Mesendoderm (in vitro differentiated cells): ENCODE results near the gene ARHGEF16.
A peak's percentile ranks its signal among the peaks of the same experiment; 100 is the strongest.

Source experiments
- DNase-seq: peaks from one replicate; pipeline ENCODE4 v3.0.0; 2013
- H2AK5ac ChIP-seq: 2 replicates; pipeline ENCODE4 v1.6.1; 2013; ENCODE audit warnings: low read length, inconsistent platforms
- H2BK120ac ChIP-seq: 2 replicates; pipeline ENCODE4 v1.6.1; 2013; ENCODE audit warnings: low read depth, mild to moderate bottlenecking, low read length, moderate library complexity, mixed read lengths
- H2BK15ac ChIP-seq: replicated peaks from 2 replicates; pipeline ENCODE4 v1.6.1; 2013; ENCODE audit warnings: low read depth, mild to moderate bottlenecking, moderate library complexity
- H2BK5ac ChIP-seq: 2 replicates; pipeline ENCODE4 v1.6.1; 2013; ENCODE audit warnings: low read length, inconsistent platforms
- H3K18ac ChIP-seq: 2 replicates; pipeline ENCODE4 v1.6.1; 2013; ENCODE audit warnings: mild to moderate bottlenecking, low read length, mixed read lengths
- H3K23ac ChIP-seq: one replicate; pipeline ENCODE4 v1.6.1; 2013; ENCODE audit warnings: low read length
- H3K27ac ChIP-seq: 2 replicates; pipeline ENCODE4 v1.5.1; 2013; ENCODE audit warnings: low read depth, mild to moderate bottlenecking, inconsistent platforms, low read length, moderate library complexity
- H3K27me3 ChIP-seq: 2 replicates; pipeline ENCODE4 v1.6.1; 2013; ENCODE audit warnings: low read length, control low read depth, mild to moderate bottlenecking, inconsistent platforms; ENCODE audit not compliant: insufficient read depth, poor library complexity
- H3K36me3 ChIP-seq: 2 replicates; pipeline ENCODE4 v1.6.1; 2013; ENCODE audit warnings: low read length, inconsistent platforms; ENCODE audit not compliant: control insufficient read depth, insufficient read depth
- H3K4ac ChIP-seq: one replicate; pipeline ENCODE4 v1.6.1; 2013; ENCODE audit warnings: low read depth, mild to moderate bottlenecking, low read length, moderate library complexity
- H3K4me1 ChIP-seq: 2 replicates; pipeline ENCODE4 v1.6.1; 2013; ENCODE audit warnings: low read depth, low read length, inconsistent platforms; ENCODE audit not compliant: control insufficient read depth
- H3K4me2 ChIP-seq: 2 replicates; pipeline ENCODE4 v1.6.1; 2013; ENCODE audit warnings: low read length
- H3K4me3 ChIP-seq: 2 replicates; pipeline ENCODE4 v1.5.1; 2013; ENCODE audit warnings: mild to moderate bottlenecking, low read length
- H3K56ac ChIP-seq: one replicate; pipeline ENCODE4 v1.6.1; 2013; ENCODE audit warnings: low read length
- H3K79me1 ChIP-seq: 2 replicates; pipeline ENCODE4 v1.6.1; 2013; ENCODE audit warnings: low read length, inconsistent platforms
- H3K79me2 ChIP-seq: 2 replicates; pipeline ENCODE4 v1.6.1; 2013; ENCODE audit warnings: mild to moderate bottlenecking, low read length; ENCODE audit not compliant: control insufficient read depth, insufficient read depth
- H3K9ac ChIP-seq: 2 replicates; pipeline ENCODE4 v1.6.1; 2013; ENCODE audit warnings: low read length, inconsistent platforms
- H4K5ac ChIP-seq: one replicate; pipeline ENCODE4 v1.6.1; 2013; ENCODE audit warnings: low read length
- H4K8ac ChIP-seq: one replicate; pipeline ENCODE4 v1.6.1; 2013; ENCODE audit warnings: low read depth, mild to moderate bottlenecking, control low read depth, low read length, moderate library complexity
- WGBS: extraction: QIAGEN DNeasy Blood & Tissue Kit; methylation state at CpG from one replicate; pipeline ENCODE4 v1.1.7; 2013; ENCODE audit warnings: low lambda C conversion rate, missing lambda C conversion rate; ENCODE audit not compliant: insufficient coverage; ENCODE audit errors: extremely low coverage; 5-methylcytosine and 5-hydroxymethylcytosine counted together

The ARHGEF16 gene

DNA sequence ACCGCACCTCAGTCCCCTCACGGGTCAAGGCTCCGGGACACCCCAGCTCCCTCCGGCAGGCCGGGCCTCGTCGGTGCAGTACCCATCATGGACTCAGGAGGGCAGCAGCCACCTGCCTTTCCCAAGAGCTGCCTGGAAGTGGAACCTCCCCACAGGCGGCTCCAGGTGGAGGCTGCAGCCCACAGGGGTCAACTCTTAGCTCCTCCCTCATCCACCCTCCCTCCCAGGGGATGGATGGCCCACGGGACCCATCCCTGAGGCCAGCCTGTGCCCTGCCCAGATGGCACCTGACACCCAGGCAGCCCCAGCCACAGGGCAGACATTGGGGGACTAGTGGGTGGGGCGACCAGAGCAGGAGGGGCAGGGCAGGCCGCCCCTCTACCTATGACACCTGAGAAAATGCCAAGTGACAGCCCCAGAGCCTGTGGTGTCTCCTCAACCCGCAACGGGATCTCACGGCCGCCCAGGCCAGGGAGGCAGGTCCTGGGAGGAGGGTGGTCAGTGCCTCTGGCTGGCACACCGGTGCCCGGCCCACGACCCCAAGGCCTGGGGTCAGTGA is 1.2 kb upstream of the ARHGEF16 start:
- Histone ChIP-seq H3K4me1 (peaks cover 11% of the 10 kb centered on the region), H3K27me3 (no peaks in the 10 kb centered on the region), H3K18ac (no peak overlapping the region), H2BK15ac (no peak overlapping the region), H3K4ac (no peak overlapping the region), H4K5ac (no peak overlapping the region), H2BK5ac (no peak overlapping the region), H3K9ac (peak overlapping the region; percentile 57), H3K23ac (peak overlapping the region; percentile 73), H3K4me3 (no peak overlapping the region), H2AK5ac (peak overlapping the region; percentile 44), H3K79me2 (peaks cover 3% of the 10 kb centered on the region), H3K27ac (no peak overlapping the region), H3K36me3 (no peaks in the 10 kb centered on the region), H2BK120ac (no peak overlapping the region), H3K4me2 (no peak overlapping the region), H3K56ac (peak overlapping the region; percentile 65), H3K79me1 (peaks cover 4% of the 10 kb centered on the region), H4K8ac (no peak overlapping the region)
- DNase-seq = peak; percentile 87
- whole genome bisulfite sequencing = no CpG with 5 or more reads among the region's 18 CpGs

- Histone ChIP-seq H3K79me1 (peaks cover 4% of the 10 kb centered on the region), H3K27ac (peak overlapping the region; percentile 96), H3K27me3 (no peaks in the 10 kb centered on the region), H3K23ac (no peak overlapping the region), H2BK120ac (peak overlapping the region; percentile 52), H3K36me3 (no peaks in the 10 kb centered on the region), H3K4me2 (peak overlapping the region; percentile 84), H4K8ac (peak overlapping the region; percentile 41), H3K9ac (peak overlapping the region; percentile 82), H2AK5ac (peak overlapping the region; percentile 99), H3K79me2 (peaks cover 3% of the 10 kb centered on the region), H3K4me1 (peaks cover 11% of the 10 kb centered on the region), H2BK15ac (no peak overlapping the region), H3K18ac (peak overlapping the region; percentile 93), H3K4me3 (peak overlapping the region; percentile 42), H3K56ac (peak overlapping the region; percentile 97), H2BK5ac (peak overlapping the region; percentile 84), H4K5ac (no peak overlapping the region), H3K4ac (peak overlapping the region; percentile 84)
- DNase-seq = peak; percentile 88
- WGBS = no CpG with 5 or more reads among the region's 46 CpGs
Observed at GRCh38 chr1:3454811-3455618, 550 bp downstream of the ARHGEF16 start.

GRCh38 chr1:3455670-3456448 is 1.4 kb downstream of the ARHGEF16 start:
- Histone ChIP-seq H3K4me3 (no peak overlapping the region), H2BK15ac (no peak overlapping the region), H3K18ac (peak overlapping the region; percentile 61), H3K27ac (no peak overlapping the region), H3K27me3 (no peaks in the 10 kb centered on the region), H3K4me2 (peak overlapping the region; percentile 84), H3K4me1 (peaks cover 11% of the 10 kb centered on the region), H4K8ac (no peak overlapping the region), H2BK120ac (no peak overlapping the region), H3K9ac (peak overlapping the region; percentile 72), H2AK5ac (peak overlapping the region; percentile 99), H3K23ac (peak overlapping the region; percentile 45), H3K4ac (peak overlapping the region; percentile 84), H2BK5ac (peak overlapping the region; percentile 82), H4K5ac (no peak overlapping the region), H3K79me1 (peaks cover 4% of the 10 kb centered on the region), H3K56ac (peak overlapping the region; percentile 97), H3K79me2 (peaks cover 3% of the 10 kb centered on the region), H3K36me3 (no peaks in the 10 kb centered on the region)
- no CpG with 5 or more reads among the region's 18 CpGs for WGBS
- DNase-seq = no peak

- Histone ChIP-seq H3K4me2 (no peak overlapping the region), H2BK15ac (no peak overlapping the region), H3K79me1 (peaks cover 4% of the 10 kb centered on the region), H3K56ac (no peak overlapping the region), H3K4me1 (peaks cover 11% of the 10 kb centered on the region), H3K4ac (no peak overlapping the region), H2BK5ac (no peak overlapping the region), H3K27me3 (no peaks in the 10 kb centered on the region), H3K27ac (no peak overlapping the region), H2BK120ac (no peak overlapping the region), H3K4me3 (no peak overlapping the region), H3K79me2 (peaks cover 3% of the 10 kb centered on the region), H3K9ac (no peak overlapping the region), H4K5ac (no peak overlapping the region), H2AK5ac (no peak overlapping the region), H3K18ac (no peak overlapping the region), H3K36me3 (no peaks in the 10 kb centered on the region), H4K8ac (no peak overlapping the region), H3K23ac (no peak overlapping the region)
- DNase-seq = no peak
- no CpG with 5 or more reads among the region's 12 CpGs for WGBS
Observed at GRCh38 chr1:3456449-3456963, 2.0 kb downstream of the ARHGEF16 start.

- peaks cover 11% of the 10 kb centered on the region for H3K4me1 ChIP-seq
- peaks cover 3% of the 10 kb centered on the region for H3K79me2 ChIP-seq
- H3K23ac ChIP-seq = no peak overlapping the region
- no peak overlapping the region for H3K4me2 ChIP-seq
- H2BK15ac ChIP-seq = no peak overlapping the region
- no peak overlapping the region for H2BK120ac ChIP-seq
- H4K8ac ChIP-seq = no peak overlapping the region
- H2AK5ac ChIP-seq = no peak overlapping the region
- no peak overlapping the region for H4K5ac ChIP-seq
- no peak overlapping the region for H3K4me3 ChIP-seq
- no peaks in the 10 kb centered on the region for H3K36me3 ChIP-seq
- WGBS = no CpG with 5 or more reads among the region's 29 CpGs
- H3K79me1 ChIP-seq = peaks cover 4% of the 10 kb centered on the region
- H3K18ac ChIP-seq = no peak overlapping the region
- no peak overlapping the region for H3K9ac ChIP-seq
- H3K27ac ChIP-seq = no peak overlapping the region
- no peak for DNase-seq
- H3K4ac ChIP-seq = no peak overlapping the region
- H2BK5ac ChIP-seq = no peak overlapping the region
- no peak overlapping the region for H3K56ac ChIP-seq
- H3K27me3 ChIP-seq = no peaks in the 10 kb centered on the region
Observed at GRCh38 chr1:3456964-3457909, 2.8 kb downstream of the ARHGEF16 start.
